Breast epithelium (tissue), 3 donors: Measurements from ENCODE around the gene GLRX2.

ENCODE experiments used
- CTCF ChIP-seq, 3 donors: fragments of 450-650 bp; IDR thresholded peaks; one replicate each; pipeline ENCODE4 v1.5.1; 2016 to 2017; ENCODE audit warnings: antibody characterized with exemption in 3 of 3, mild to moderate bottlenecking in 3 of 3, moderate library complexity in 3 of 3
- POLR2A ChIP-seq: fragments of 450-650 bp; IDR thresholded peaks from one replicate; pipeline ENCODE4 v1.6.1; 2016; ENCODE audit warnings: antibody characterized with exemption, mild to moderate bottlenecking, moderate library complexity
- POLR2AphosphoS5 ChIP-seq, 3 donors: sonication (generic); formaldehyde crosslinking; IDR thresholded peaks; one replicate each; pipeline ENCODE4 v1.6.1; 2017; ENCODE audit warnings: antibody characterized with exemption in 3 of 3

GRCh38 chr1:193103759-193104501, 1.3 kb downstream of the GLRX2 start:
- TF ChIP-seq CTCF (IDR thresholded peaks at IDR 0.05) (no peak), POLR2A (no peak), POLR2AphosphoS5 (IDR thresholded peaks at IDR 0.05) (no peak)
